NCI-H510A treated with DMSO at 0.1 percent for 48 hours (cell line): Measurements from ENCODE around the gene STARD5.

ENCODE experiments used
- DNase-seq: peaks from one replicate; lab custom pipeline; 2025; lab: John Stamatoyannopoulos, UW

STARD5 gene

DNA sequence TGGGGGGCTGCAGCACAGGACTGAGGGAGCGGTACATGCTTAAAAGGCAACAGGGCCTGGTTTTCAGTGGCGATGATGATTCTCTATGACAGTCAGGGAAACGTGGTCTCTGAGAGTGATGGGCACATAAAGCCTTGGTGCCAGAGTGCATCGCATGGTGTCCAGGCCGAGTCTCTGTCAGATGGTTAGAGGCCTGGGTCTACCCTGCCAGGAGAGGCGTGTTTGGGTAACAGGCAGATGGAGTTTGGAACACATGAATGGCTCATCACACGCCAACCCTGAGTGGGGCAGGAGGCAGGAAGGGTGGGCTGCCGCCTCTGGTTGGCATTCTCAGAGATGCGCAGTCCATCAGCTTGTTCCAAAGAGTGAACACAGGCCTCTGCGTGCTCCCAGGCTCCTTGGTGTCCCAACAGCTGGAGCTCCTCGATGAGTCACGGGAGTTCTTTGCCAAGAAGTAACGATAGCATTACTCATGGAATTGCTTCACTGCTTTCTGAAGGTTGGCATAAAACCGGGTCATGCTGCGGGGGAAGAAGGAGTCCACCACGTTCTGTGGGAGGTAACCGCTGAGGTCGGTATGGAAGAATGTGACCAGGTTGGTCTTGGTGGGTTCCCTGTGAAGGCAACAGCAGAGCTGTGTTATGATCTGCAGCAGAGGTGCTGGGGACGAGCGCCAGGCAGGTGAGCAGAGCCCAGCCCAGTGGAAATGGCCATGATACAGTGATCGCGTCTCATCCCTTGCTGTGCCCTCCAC lies 11.0 kb downstream of the STARD5 start:
- DNase-seq: no peak

- no peak for DNase-seq
These were observed 12.0 kb downstream of the STARD5 start for GRCh38 chr15:81311752-81312464.

GRCh38 chr15:81310480-81310879 lies 13.5 kb downstream of the STARD5 start:
- no peak for DNase-seq

- DNase-seq: no peak
These were observed 14.1 kb downstream of the STARD5 start for GRCh38 chr15:81309647-81310450.

DNA sequence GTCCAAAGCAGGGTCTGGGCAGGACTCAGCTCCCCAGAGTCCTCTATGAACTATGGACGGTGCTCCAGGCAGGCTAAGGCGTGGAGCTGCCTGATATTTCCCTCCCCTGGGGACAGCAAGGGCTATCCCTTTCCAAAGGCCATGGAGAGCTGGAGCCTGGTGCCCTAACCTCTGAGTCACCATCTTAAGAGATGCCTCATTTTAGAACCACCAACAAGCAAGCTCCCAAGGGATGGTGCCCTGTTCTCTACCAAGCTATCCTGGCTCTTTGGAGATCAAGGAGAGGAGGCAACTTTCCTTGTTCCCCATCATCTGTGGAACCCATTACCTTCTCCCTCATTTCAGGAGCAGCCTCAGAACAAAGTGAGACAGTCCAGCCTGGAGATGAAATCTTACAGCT lies 15.7 kb downstream of the STARD5 start:
- DNase-seq: no peak

- no peak for DNase-seq
These were observed 19.7 kb downstream of the STARD5 start for GRCh38 chr15:81304226-81304625.

DNA sequence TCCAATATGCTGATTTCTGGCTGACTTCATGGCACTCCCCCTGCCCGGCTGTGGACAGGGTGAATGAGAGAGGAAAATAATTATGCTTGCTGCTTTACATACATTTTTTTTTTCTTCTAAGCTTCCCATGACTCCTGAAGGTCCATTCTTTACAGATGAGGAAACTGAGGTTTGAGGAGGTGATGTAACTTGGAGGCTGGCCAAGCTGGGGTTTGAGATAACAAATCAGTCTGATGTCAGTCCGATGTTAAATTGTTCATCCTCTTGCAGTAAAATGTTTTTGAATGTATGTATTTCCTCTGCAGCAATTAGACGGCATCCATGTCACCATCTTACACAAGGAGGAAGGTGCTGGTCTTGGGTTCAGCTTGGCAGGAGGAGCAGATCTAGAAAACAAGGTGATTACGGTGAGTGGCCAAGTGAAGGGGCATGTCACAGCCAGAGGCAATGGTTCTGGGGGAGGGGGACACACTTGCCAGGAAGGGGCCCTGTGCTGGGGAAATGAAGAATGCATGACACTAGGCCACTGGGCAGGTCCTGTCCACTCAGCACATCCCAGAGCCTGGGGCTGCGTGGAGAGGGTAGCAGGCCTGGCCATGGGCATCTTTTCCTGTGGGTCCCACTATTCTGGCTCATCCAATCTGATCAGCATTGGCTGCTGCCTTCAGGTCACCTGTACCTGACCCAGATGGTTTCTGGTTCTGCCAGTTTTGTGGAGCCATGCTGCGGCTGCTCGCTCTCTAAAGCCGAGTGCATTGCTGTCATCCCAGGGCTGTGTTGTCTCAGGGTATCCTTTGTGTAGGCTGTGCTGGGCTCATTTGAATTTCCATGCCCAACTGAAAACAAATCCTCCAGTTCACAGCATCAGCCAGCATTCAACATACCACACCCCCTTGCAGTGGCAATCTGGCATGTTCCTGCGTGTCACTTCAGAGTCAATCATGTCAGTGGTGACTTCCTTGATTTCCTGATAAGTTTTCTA lies 20.4 kb downstream of the STARD5 start:
- DNase-seq: peak; percentile 25

GRCh38 chr15:81302701-81303109 lies 21.2 kb downstream of the STARD5 start:
- no peak for DNase-seq

- no peak for DNase-seq
These were observed 22.0 kb downstream of the STARD5 start for GRCh38 chr15:81301815-81302399.

DNA sequence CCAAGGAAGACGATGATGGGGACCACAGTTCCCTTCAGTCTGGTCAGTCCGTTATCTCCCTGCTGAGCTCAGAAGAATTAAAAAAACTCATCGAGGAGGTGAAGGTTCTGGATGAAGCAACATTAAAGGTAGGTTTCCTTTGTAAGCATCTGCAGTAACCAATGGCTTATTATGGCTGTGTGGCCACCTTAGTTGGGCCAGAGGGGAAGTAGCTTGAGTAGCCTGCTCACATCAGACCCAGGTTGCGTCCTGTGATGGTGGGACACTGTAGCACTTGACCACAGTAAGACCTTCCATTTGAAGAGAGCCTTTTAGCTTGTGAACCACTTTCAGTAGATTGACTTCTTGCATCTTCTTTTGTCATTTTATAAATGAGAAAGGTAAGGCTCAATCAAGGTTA lies 22.6 kb downstream of the STARD5 start:
- DNase-seq: no peak

GRCh38 chr15:81299630-81300273 lies 24.2 kb downstream of the STARD5 start:
- no peak for DNase-seq

GRCh38 chr15:81299156-81299555 lies 24.8 kb downstream of the STARD5 start:
- DNase-seq: no peak

- no peak for DNase-seq
These were observed 25.3 kb downstream of the STARD5 start for GRCh38 chr15:81298611-81299010.

DNA sequence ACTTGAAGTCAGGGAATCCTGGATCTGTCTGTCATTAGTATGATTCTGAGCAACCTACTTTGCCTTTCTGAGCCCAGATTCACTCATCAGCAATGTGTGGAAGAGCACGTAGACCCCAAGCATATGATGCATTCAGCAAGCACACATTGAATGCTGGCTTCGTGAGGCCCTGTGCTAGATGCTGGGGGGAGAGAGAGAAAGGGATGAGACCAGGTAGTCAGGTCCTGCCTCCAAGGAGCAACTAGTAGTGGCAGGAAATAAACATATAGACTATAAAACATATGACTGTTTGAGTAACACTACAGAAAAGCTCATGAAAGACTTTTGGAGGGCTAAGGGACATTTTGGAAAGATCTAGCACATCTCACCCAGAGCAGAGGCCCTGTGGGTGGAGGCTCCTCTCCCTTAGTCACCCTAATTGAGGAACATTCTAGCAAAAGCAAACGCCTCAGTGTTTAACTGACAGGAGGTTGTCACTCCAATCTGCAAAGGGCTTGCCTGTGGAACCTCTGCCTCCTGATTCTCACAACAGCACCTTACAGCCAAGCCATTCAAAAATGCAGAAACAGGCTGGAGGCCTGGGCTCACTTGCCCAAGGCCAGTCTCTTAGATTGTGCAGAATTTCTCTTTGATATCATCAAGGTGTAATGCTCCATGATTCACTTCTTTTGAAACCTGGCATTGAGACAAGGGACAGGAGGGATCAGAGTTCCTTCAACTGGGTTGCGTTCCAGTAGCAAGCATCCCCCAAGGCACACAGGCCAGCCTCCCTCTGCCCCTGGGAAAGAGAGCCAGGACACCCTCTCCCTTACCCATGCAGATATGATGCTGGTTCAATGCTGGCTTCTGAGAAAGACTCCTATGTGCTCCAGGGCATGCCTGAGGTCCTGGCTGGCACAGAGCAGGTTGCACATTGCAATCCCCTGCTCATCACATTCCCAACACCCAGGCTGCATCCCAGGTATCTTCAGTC lies 26.1 kb downstream of the STARD5 start:
- no peak for DNase-seq

- DNase-seq: no peak
These were observed 26.8 kb downstream of the STARD5 start for GRCh38 chr15:81297147-81297572.

DNA sequence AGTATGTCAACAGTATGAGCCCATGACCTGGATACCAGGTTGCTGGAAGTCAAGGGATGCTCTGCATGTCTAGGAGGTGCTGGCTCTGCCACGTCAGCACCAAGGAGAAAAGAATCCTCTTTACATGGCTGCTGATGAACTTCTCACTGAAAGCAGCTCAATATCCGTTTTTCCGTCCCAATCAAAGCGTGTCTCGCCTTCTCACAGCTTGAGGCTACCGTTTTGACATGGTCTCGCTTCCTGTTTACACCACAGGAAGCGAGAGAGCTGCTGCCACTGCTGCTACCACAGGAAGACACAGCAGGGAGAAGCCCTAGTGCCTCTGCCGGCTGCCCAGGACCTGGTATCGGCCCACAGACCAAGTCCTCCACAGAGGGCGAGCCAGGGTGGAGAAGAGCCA lies 27.3 kb downstream of the STARD5 start:
- DNase-seq: peak; percentile 19

DNA sequence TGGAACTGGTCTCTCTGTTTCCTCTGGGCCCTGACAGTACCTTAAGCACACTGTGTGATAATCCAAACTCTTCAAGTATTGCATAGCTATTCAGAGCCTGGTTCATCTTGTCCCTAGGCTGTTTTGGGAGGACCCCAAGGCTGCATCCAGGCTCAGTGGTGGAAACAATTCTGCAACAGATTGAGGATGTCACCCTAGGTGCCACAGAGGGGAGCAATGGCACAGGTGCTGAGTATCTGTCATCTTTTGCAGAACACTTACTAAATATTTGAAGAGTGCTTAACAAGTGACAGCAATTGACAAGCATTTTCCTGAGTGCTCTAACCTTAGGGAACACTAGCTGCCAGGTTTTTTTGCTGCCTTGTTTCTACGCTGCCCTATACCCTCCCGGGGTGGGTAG lies 27.8 kb downstream of the STARD5 start:
- DNase-seq: peak; percentile 52

GRCh38 chr15:81295486-81296121 lies 28.3 kb downstream of the STARD5 start:
- DNase-seq: no peak

DNA sequence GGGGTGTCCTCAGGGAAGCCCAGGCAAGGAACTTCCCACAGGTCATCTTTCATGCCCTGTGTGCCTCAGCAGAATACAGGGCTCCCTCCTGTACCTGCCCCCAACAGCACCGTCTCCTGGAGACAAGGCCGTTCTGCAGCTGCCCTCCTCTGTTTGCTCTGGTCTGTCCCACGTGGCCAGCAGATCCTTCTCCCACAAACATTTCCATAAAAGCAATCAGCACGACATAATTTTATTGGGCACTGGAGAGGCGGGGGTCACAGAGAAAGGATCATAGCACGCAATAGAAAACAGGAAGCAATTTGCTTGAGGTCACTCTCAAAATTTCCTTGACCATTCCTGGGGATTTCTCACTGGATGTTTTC lies 29.4 kb downstream of the STARD5 start:
- DNase-seq: no peak
